GM13976 (cell line): ENCODE data around the gene SLC35E4.
"Not testable (repeated sequence)": the region's sequence is repeated elsewhere in the genome, so short reads cannot be mapped to it uniquely, and the experiment has no call there.

Experiments used
- DNase-seq: peaks from one replicate; pipeline ENCODE4 v3.0.0; 2012; ENCODE audit warnings: low spot score
- CTCF ChIP-seq: IDR thresholded peaks from 2 replicates; pipeline ENCODE4 v1.5.1; 2012; ENCODE audit warnings: borderline replicate concordance, mild to moderate bottlenecking; ENCODE audit not compliant: insufficient read depth; ENCODE audit errors: extremely low read depth, missing control alignments, control extremely low read depth
- in situ Hi-C: fragments of 300-500 bp; cut with MboI; formaldehyde crosslinking; loops from one replicate; pipeline ENCODE4 v1.12.0; 2022; ENCODE audit warnings: low sequenced_read_pairs, mixed read lengths, inconsistent platforms; ENCODE audit not compliant: unreplicated experiment

Gene SLC35E4

GRCh38 chr22:30611197-30611596 is 24.4 kb upstream of the SLC35E4 start:
- in situ Hi-C loops: no loop called here
- no peak for DNase-seq
- TF ChIP-seq CTCF: no peak

- in situ Hi-C loops: no loop called here
- TF ChIP-seq CTCF: no peak
- DNase-seq: no peak
These were observed 22.8 kb upstream of the SLC35E4 start for GRCh38 chr22:30612789-30613188.

GRCh38 chr22:30614268-30614667 is 21.3 kb upstream of the SLC35E4 start:
- TF ChIP-seq CTCF: no peak
- in situ Hi-C loops: no loop called here

GRCh38 chr22:30614879-30615278 is 20.7 kb upstream of the SLC35E4 start:
- in situ Hi-C loops: no loop called here
- DNase-seq: no peak
- no peak for TF ChIP-seq CTCF

More at GRCh38 chr22:30614268-30614667, 21.3 kb upstream of the SLC35E4 start:
- DNase-seq: no peak

GRCh38 chr22:30615543-30615954 is 20.0 kb upstream of the SLC35E4 start:
- DNase-seq: no peak
- in situ Hi-C loops: no loop called here
- TF ChIP-seq CTCF: no peak

- in situ Hi-C loops: no loop called here
- no peak for TF ChIP-seq CTCF
- DNase-seq: no peak
These were observed 17.8 kb upstream of the SLC35E4 start for GRCh38 chr22:30617819-30618218.

- in situ Hi-C loops, DNase-seq: not testable (repeated sequence)
These were observed 15.7 kb upstream of the SLC35E4 start for GRCh38 chr22:30619909-30620308.

- in situ Hi-C loops: loop anchor here (5.0 to 25.0 kb wide), 2 partner anchors 131 to 286 kb away; no protein-coding TSS in a partner anchor
- TF ChIP-seq CTCF: no peak
- no peak for DNase-seq
These were observed 9.2 kb upstream of the SLC35E4 start for GRCh38 chr22:30626413-30626812.
